ENCODE measurements around the gene MTCL3.

MTCL3 gene

GRCh38 chr6:127463056-127463455 is 56.1 kb downstream of the MTCL3 start:
- no peak for ATAC-seq
- BruUV-seq (replicated peaks), result no TSS peak
- H3K27me3 ChIP-seq (ENCODE audit: control insufficient read depth, insufficient read depth, low read length), result no peaks in the 10 kb centered on the region
- no peaks in the 10 kb centered on the region for H3K4me1 ChIP-seq (ENCODE audit: control insufficient read depth, insufficient read depth, low read length)
- H3K4me3 ChIP-seq (ENCODE audit: low read depth in 2 of 2, low read length in 2 of 2), result no peak overlapping the region
- POLR2A ChIA-PET, result no interaction called here
- intact Hi-C loops (cut with micrococcal nuclease; ENCODE audit: unreplicated experiment) (loop anchor here (10.0 kb wide), 1 partner anchor 182 kb away; no protein-coding TSS in a partner anchor), in situ Hi-C loops (cut with HindIII; ENCODE audit: low pct_unique_long_range_greater_than_20kb, low sequenced_read_pairs) (no loop called here)
- H3K36me3 ChIP-seq (ENCODE audit: control insufficient read depth, insufficient read depth, low read length), result no peaks in the 10 kb centered on the region
- no peak overlapping the region for H3K27ac ChIP-seq (ENCODE audit: low read length)
- no peak for DNase-seq (ENCODE audit: low read depth, low spot score)
- CTCF ChIA-PET, result no interaction called here
- TF ChIP-seq SIN3A (IDR thresholded peaks at IDR 0.05; ENCODE audit: borderline replicate concordance, insufficient read depth, low read depth, low read length), result no peak
- no peak for TF ChIP-seq POLR2AphosphoS5 (IDR thresholded peaks at IDR 0.05; ENCODE audit: low read depth, low read length)
- no peak for TF ChIP-seq REST (IDR thresholded peaks at IDR 0.05; ENCODE audit: insufficient read depth in 1 of 2, low read depth in 2 of 2, low read length in 1 of 2)
- no peak for TF ChIP-seq TCF7L2 (IDR thresholded peaks at IDR 0.05; ENCODE audit: low read depth, low read length)
- TF ChIP-seq, protein P1, sequence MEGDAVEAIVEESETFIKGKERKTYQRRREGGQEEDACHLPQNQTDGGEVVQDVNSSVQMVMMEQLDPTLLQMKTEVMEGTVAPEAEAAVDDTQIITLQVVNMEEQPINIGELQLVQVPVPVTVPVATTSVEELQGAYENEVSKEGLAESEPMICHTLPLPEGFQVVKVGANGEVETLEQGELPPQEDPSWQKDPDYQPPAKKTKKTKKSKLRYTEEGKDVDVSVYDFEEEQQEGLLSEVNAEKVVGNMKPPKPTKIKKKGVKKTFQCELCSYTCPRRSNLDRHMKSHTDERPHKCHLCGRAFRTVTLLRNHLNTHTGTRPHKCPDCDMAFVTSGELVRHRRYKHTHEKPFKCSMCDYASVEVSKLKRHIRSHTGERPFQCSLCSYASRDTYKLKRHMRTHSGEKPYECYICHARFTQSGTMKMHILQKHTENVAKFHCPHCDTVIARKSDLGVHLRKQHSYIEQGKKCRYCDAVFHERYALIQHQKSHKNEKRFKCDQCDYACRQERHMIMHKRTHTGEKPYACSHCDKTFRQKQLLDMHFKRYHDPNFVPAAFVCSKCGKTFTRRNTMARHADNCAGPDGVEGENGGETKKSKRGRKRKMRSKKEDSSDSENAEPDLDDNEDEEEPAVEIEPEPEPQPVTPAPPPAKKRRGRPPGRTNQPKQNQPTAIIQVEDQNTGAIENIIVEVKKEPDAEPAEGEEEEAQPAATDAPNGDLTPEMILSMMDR (IDR thresholded peaks at IDR 0.05), result no peak
- H3K9me3 ChIP-seq (ENCODE audit: control insufficient read depth, insufficient read depth, low read depth, low read length), result no peaks in the 10 kb centered on the region

GRCh38 chr6:127462376-127462775 is 56.8 kb downstream of the MTCL3 start:
- Histone ChIP-seq H3K36me3 (ENCODE audit: control insufficient read depth, insufficient read depth, low read length) (no peaks in the 10 kb centered on the region), H3K27ac (ENCODE audit: low read length) (no peak overlapping the region), H3K27me3 (ENCODE audit: control insufficient read depth, insufficient read depth, low read length) (no peaks in the 10 kb centered on the region), H3K4me3 (ENCODE audit: low read depth in 2 of 2, low read length in 2 of 2) (no peak overlapping the region), H3K4me1 (ENCODE audit: control insufficient read depth, insufficient read depth, low read length) (no peaks in the 10 kb centered on the region), H3K9me3 (ENCODE audit: control insufficient read depth, insufficient read depth, low read depth, low read length) (no peaks in the 10 kb centered on the region)
- intact Hi-C loops (cut with micrococcal nuclease; ENCODE audit: unreplicated experiment) (loop anchor here (10.0 kb wide), 1 partner anchor 182 kb away; no protein-coding TSS in a partner anchor), in situ Hi-C loops (cut with HindIII; ENCODE audit: low pct_unique_long_range_greater_than_20kb, low sequenced_read_pairs) (no loop called here)
- TF ChIP-seq POLR2AphosphoS5 (IDR thresholded peaks at IDR 0.05; ENCODE audit: low read depth, low read length) (no peak), REST (IDR thresholded peaks at IDR 0.05; ENCODE audit: insufficient read depth in 1 of 2, low read depth in 2 of 2, low read length in 1 of 2) (no peak)
- TF ChIP-seq, protein P1 (IDR thresholded peaks at IDR 0.05), result peak; percentile 19; the same call in 1 of the 2 replicates
- no peak for DNase-seq (ENCODE audit: low read depth, low spot score)
- ATAC-seq, result no peak
- ChIA-PET POLR2A (no interaction called here), CTCF (no interaction called here)
- no TSS peak for BruUV-seq (replicated peaks)
